Karpas-422 (cell line): ENCODE measurements around the gene CDC34. TPM values are rescaled to one million over a fixed set of nuclear protein-coding genes. Genes with fewer than 3 reads are reported as not detected.

Source experiments
- DNase-seq: peaks from one replicate; pipeline ENCODE4 v3.0.0-alpha.2; 2015
- H2AFZ ChIP-seq: fragments of 200-600 bp; sonication (generic); 2 replicates; pipeline ENCODE4 v1.6.1; 2014; ENCODE audit warnings: antibody characterized with exemption, low read length, mixed read lengths
- H3K27ac ChIP-seq: fragments of 200-600 bp; sonication (generic); 2 replicates; pipeline ENCODE4 v1.5.1; 2014; ENCODE audit warnings: mild to moderate bottlenecking, low read length, moderate library complexity
- H3K27me3 ChIP-seq: fragments of 200-600 bp; sonication (generic); 2 replicates; pipeline ENCODE4 v1.6.1; 2014; ENCODE audit warnings: low read length, mixed read lengths
- H3K36me3 ChIP-seq: fragments of 200-600 bp; sonication (generic); 2 replicates; pipeline ENCODE4 v1.6.1; 2014; ENCODE audit warnings: low read length, mixed read lengths; ENCODE audit not compliant: insufficient read depth
- H3K4me1 ChIP-seq: fragments of 200-600 bp; sonication (generic); 2 replicates; pipeline ENCODE4 v1.6.1; 2014; ENCODE audit warnings: mild to moderate bottlenecking, low read length, mixed read lengths
- H3K4me2 ChIP-seq: fragments of 200-600 bp; sonication (generic); 2 replicates; pipeline ENCODE4 v1.6.1; 2014; ENCODE audit warnings: low read length, low read depth, mild to moderate bottlenecking; ENCODE audit not compliant: poor library complexity, severe bottlenecking
- H3K4me3 ChIP-seq: fragments of 200-600 bp; sonication (generic); 2 replicates; pipeline ENCODE4 v1.5.1; 2014; ENCODE audit warnings: mild to moderate bottlenecking, antibody characterized with exemption, low read length, mixed read lengths
- H3K79me2 ChIP-seq: fragments of 200-600 bp; sonication (generic); 2 replicates; pipeline ENCODE4 v1.6.1; 2014; ENCODE audit warnings: mild to moderate bottlenecking, low read length, mixed read lengths
- H3K9ac ChIP-seq: fragments of 200-600 bp; sonication (generic); 2 replicates; pipeline ENCODE4 v1.6.0; 2014; ENCODE audit warnings: low read length
- H3K9me2 ChIP-seq: fragments of 200-600 bp; sonication (generic), shearing (Covaris generic); replicated peaks from 2 replicates; pipeline ENCODE4 v1.6.0; 2014; ENCODE audit warnings: mild to moderate bottlenecking, low read length, moderate library complexity; ENCODE audit not compliant: insufficient read depth
- H3K9me3 ChIP-seq: fragments of 300-700, 200-600 bp; sonication (generic); 2 replicates; pipeline ENCODE4 v1.6.1; 2014; ENCODE audit warnings: low read length, mixed read lengths
- H4K20me1 ChIP-seq: fragments of 200-600 bp; sonication (generic); 2 replicates; pipeline ENCODE4 v1.6.1; 2014; ENCODE audit warnings: mild to moderate bottlenecking, antibody characterized with exemption, low read length, low read depth; ENCODE audit not compliant: insufficient read depth
- total RNA-seq: library from RNA; depleted of rRNA; stranded (reverse); fragments of >200 nt; shearing (Covaris generic); gene quantifications from 2 replicates; pipeline ENCODE4 v1.2.3, GENCODE V29; 2014; ENCODE audit warnings: low replicate concordance

Gene CDC34
- total RNA-seq, 1 experiment from 2014 or later = 25.7 TPM

- no peaks in the 10 kb centered on the region for H4K20me1 ChIP-seq
- no peak overlapping the region for H3K27ac ChIP-seq
- peaks cover 4% of the 10 kb centered on the region; the same call in 1 of the 2 replicates for H3K4me1 ChIP-seq
- H3K79me2 ChIP-seq = no peaks in the 10 kb centered on the region
- H3K4me3 ChIP-seq = no peak overlapping the region
- peaks cover 4% of the 10 kb centered on the region; the same call in 1 of the 2 replicates for H3K9me3 ChIP-seq
- no peaks in the 10 kb centered on the region for H3K27me3 ChIP-seq
- no peak for DNase-seq
- H3K4me2 ChIP-seq = no peak overlapping the region
- H3K36me3 ChIP-seq = no peaks in the 10 kb centered on the region
- no peak overlapping the region for H2AFZ ChIP-seq
- no peak overlapping the region for H3K9ac ChIP-seq
- H3K9me2 ChIP-seq = no peaks in the 10 kb centered on the region
Measured at GRCh38 chr19:495402-496111, 36.0 kb upstream of the CDC34 start.

DNA sequence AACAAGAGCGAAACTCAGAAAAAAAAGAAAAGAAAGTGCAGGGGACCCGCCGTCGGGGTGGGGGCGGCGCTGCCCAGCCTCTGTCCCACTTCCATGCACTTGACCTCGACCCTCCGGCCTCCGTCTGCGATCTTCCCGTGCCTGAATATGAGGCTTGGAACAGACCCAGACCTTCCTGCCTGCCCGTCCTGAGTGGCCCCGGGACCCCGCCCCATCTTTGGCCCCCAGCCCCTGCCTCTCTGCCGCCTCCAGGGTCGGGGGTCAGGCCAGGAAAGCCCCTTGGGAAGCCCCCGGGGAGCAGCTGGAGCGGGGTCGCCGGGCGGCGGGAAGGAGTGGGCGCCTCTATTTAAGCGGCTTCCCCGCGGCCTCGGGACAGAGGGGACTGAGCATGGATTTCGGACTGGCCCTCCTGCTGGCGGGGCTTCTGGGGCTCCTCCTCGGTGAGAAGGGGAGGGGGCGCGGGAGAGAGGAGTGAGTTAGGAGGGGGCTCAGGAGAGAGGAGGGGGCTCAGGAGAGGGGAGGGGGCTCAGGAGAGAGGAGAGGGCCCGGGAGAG is 35.4 kb upstream of the CDC34 start, which contains the start of gene MADCAM1:
MADCAM1 (plus strand) TSS at position 375 of the 554 bp plus-strand sequence; CDS start at position 389, 14 bp downstream.
- Histone ChIP-seq H3K9ac (no peak within 1 kb of the TSS), H3K9me3 (peaks cover 4% of the 10 kb centered on the region; the same call in 1 of the 2 replicates), H3K4me2 (no peak within 1 kb of the TSS), H2AFZ (no peak within 1 kb of the TSS), H3K4me3 (no peak within 1 kb of the TSS), H3K79me2 (no peaks in the 10 kb centered on the region), H4K20me1 (no peaks in the 10 kb centered on the region), H3K4me1 (peaks cover 4% of the 10 kb centered on the region; the same call in 1 of the 2 replicates), H3K27me3 (no peaks in the 10 kb centered on the region), H3K9me2 (no peaks in the 10 kb centered on the region), H3K27ac (no peak within 1 kb of the TSS), H3K36me3 (no peaks in the 10 kb centered on the region)
- DNase-seq = no peak

GRCh38 chr19:496986-497385 is 34.6 kb upstream of the CDC34 start:
- Histone ChIP-seq H4K20me1 (no peaks in the 10 kb centered on the region), H3K4me2 (no peak overlapping the region), H3K9ac (no peak overlapping the region), H3K27me3 (no peaks in the 10 kb centered on the region), H3K4me3 (no peak overlapping the region), H3K9me2 (no peaks in the 10 kb centered on the region), H3K9me3 (peaks cover 4% of the 10 kb centered on the region; the same call in 1 of the 2 replicates), H3K27ac (no peak overlapping the region), H3K79me2 (no peaks in the 10 kb centered on the region), H3K36me3 (no peaks in the 10 kb centered on the region), H3K4me1 (peaks cover 4% of the 10 kb centered on the region; the same call in 1 of the 2 replicates), H2AFZ (no peak overlapping the region)
- no peak for DNase-seq

- H3K36me3 ChIP-seq = no peaks in the 10 kb centered on the region
- H3K4me2 ChIP-seq = no peak overlapping the region
- H3K9me3 ChIP-seq = peaks cover 4% of the 10 kb centered on the region; the same call in 1 of the 2 replicates
- no peak overlapping the region for H2AFZ ChIP-seq
- no peaks in the 10 kb centered on the region for H3K9me2 ChIP-seq
- no peak overlapping the region for H3K9ac ChIP-seq
- H3K4me1 ChIP-seq = peaks cover 4% of the 10 kb centered on the region; the same call in 1 of the 2 replicates
- peak; percentile 31 for DNase-seq
- no peaks in the 10 kb centered on the region for H3K27me3 ChIP-seq
- no peaks in the 10 kb centered on the region for H4K20me1 ChIP-seq
- no peak overlapping the region for H3K27ac ChIP-seq
- H3K4me3 ChIP-seq = no peak overlapping the region
- no peaks in the 10 kb centered on the region for H3K79me2 ChIP-seq
Measured at GRCh38 chr19:497491-497868, 34.1 kb upstream of the CDC34 start.

DNA sequence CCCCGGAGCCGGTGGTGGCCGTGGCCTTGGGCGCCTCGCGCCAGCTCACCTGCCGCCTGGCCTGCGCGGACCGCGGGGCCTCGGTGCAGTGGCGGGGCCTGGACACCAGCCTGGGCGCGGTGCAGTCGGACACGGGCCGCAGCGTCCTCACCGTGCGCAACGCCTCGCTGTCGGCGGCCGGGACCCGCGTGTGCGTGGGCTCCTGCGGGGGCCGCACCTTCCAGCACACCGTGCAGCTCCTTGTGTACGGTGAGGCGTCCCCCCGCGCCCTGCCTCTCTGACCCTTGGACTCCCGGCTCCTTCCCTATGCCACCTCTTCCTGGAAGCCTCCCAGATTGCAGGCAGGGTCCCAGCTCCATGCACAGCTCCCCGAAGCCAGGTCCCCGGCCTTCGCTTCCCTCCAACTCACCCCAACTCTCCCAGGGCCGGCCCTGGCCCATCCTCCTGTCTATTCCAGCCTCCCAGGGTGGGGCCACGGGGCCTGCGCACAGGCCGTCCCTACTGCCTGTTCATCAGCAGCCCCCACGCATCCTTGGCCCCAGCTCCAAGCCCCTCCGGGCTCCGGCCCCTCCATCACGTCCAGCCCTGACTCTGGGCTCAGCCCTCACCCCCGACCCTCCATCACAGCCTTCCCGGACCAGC is 33.6 kb upstream of the CDC34 start:
- Histone ChIP-seq H3K4me2 (no peak overlapping the region), H4K20me1 (no peaks in the 10 kb centered on the region), H2AFZ (no peak overlapping the region), H3K79me2 (no peaks in the 10 kb centered on the region), H3K9me3 (peaks cover 3% of the 10 kb centered on the region; the same call in 1 of the 2 replicates), H3K4me1 (peaks cover 4% of the 10 kb centered on the region; the same call in 1 of the 2 replicates), H3K36me3 (no peaks in the 10 kb centered on the region), H3K9me2 (no peaks in the 10 kb centered on the region), H3K4me3 (no peak overlapping the region), H3K27ac (no peak overlapping the region), H3K9ac (no peak overlapping the region), H3K27me3 (no peaks in the 10 kb centered on the region)
- DNase-seq = no peak

DNA sequence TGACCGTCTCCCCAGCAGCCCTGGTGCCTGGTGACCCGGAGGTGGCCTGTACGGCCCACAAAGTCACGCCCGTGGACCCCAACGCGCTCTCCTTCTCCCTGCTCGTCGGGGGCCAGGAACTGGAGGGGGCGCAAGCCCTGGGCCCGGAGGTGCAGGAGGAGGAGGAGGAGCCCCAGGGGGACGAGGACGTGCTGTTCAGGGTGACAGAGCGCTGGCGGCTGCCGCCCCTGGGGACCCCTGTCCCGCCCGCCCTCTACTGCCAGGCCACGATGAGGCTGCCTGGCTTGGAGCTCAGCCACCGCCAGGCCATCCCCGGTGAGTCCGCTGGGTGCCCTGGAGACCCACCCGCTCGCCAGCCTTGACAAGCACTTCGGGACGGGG is 33.1 kb upstream of the CDC34 start:
- Histone ChIP-seq H3K79me2 (no peaks in the 10 kb centered on the region), H4K20me1 (no peaks in the 10 kb centered on the region), H3K36me3 (no peaks in the 10 kb centered on the region), H3K4me3 (no peak overlapping the region), H3K27ac (no peak overlapping the region), H3K9ac (no peak overlapping the region), H3K27me3 (no peaks in the 10 kb centered on the region), H2AFZ (no peak overlapping the region), H3K9me2 (no peaks in the 10 kb centered on the region), H3K9me3 (no peaks in the 10 kb centered on the region; the same call in 1 of the 2 replicates), H3K4me1 (peaks cover 4% of the 10 kb centered on the region; the same call in 1 of the 2 replicates), H3K4me2 (no peak overlapping the region)
- no peak for DNase-seq

DNA sequence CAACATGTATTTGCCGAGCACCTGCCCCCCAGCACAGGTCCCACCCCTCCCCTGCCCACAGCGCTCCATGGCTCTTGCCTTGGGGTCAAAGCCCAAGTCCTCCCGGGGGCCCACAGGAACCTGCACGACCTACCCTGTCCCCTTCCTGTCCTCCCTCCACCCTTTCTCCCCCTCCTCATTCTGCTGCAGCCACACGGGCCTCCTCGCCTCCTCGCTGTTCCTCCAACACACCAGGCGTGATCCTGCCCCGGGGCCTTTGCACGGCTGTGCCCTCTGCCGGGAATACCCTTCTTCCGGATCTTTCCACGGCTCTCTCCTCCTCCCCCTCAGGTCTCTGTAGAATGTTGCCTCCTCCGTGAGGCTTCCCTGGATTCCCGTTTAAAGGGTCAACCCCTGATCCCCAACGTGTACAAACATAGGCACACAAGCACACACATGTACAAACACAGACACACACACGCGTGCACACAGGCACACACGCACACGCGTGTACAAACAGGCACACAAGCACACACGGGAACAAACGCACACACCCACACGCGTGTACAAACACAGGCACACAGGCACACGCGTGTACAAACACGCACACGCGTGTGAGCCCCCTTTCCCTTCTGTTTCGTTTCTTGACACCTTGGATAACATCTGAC is 32.5 kb upstream of the CDC34 start:
- H2AFZ ChIP-seq = no peak overlapping the region
- no peak overlapping the region for H3K27ac ChIP-seq
- no peaks in the 10 kb centered on the region for H3K79me2 ChIP-seq
- no peaks in the 10 kb centered on the region for H3K9me3 ChIP-seq
- H3K4me3 ChIP-seq = no peak overlapping the region
- H3K4me2 ChIP-seq = no peak overlapping the region
- peaks cover 4% of the 10 kb centered on the region; the same call in 1 of the 2 replicates for H3K4me1 ChIP-seq
- no peak overlapping the region for H3K9ac ChIP-seq
- no peak for DNase-seq
- no peaks in the 10 kb centered on the region for H3K36me3 ChIP-seq
- H4K20me1 ChIP-seq = no peaks in the 10 kb centered on the region
- no peaks in the 10 kb centered on the region for H3K27me3 ChIP-seq
- H3K9me2 ChIP-seq = no peaks in the 10 kb centered on the region

DNA sequence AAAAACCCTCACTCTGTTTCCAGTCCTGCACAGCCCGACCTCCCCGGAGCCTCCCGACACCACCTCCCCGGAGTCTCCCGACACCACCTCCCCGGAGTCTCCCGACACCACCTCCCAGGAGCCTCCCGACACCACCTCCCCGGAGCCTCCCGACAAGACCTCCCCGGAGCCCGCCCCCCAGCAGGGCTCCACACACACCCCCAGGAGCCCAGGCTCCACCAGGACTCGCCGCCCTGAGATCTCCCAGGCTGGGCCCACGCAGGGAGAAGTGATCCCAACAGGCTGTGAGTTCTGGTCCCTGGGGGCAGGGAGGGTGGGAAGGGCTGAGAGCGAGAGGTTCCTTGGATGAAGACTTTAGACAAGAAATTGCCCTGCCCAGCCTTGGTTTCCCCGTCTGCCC is 29.9 kb upstream of the CDC34 start:
- H3K36me3 ChIP-seq = no peaks in the 10 kb centered on the region
- H3K9me2 ChIP-seq = no peaks in the 10 kb centered on the region
- H3K4me1 ChIP-seq = peaks cover 9% of the 10 kb centered on the region
- no peak overlapping the region for H2AFZ ChIP-seq
- no peak for DNase-seq
- H4K20me1 ChIP-seq = no peaks in the 10 kb centered on the region
- no peak overlapping the region for H3K4me2 ChIP-seq
- no peak overlapping the region for H3K9ac ChIP-seq
- no peaks in the 10 kb centered on the region for H3K9me3 ChIP-seq
- H3K27ac ChIP-seq = no peak overlapping the region
- no peak overlapping the region for H3K4me3 ChIP-seq
- no peaks in the 10 kb centered on the region for H3K79me2 ChIP-seq
- H3K27me3 ChIP-seq = no peaks in the 10 kb centered on the region
